Esophagus muscularis mucosa (tissue), 3 donors: ENCODE data around the gene ATP13A3.

Source experiments
- CTCF ChIP-seq, 3 experiments: fragments of 200-600 bp in 2 of 3; fragments of 450-650 bp in 1 of 3; sonication (generic) in 2 of 3; IDR thresholded peaks; one replicate each; pipeline ENCODE4 v1.5.1; 2017 to 2019; ENCODE audit warnings: antibody characterized with exemption in 3 of 3, mild to moderate bottlenecking in 2 of 3, moderate library complexity in 1 of 3
- POLR2A ChIP-seq: fragments of 450-650 bp; IDR thresholded peaks from one replicate; pipeline ENCODE4 v1.6.1; 2017; ENCODE audit warnings: antibody characterized with exemption, moderate library complexity, mild to moderate bottlenecking, low read depth

- TF ChIP-seq CTCF (IDR thresholded peaks at IDR 0.05) (no peak), POLR2A (no peak)
Measured at GRCh38 chr3:194507571-194507970, 20.8 kb upstream of the ATP13A3 start.
